Cardiac fibroblast (primary cell): ENCODE results near the gene CCSER1.

Source experiments
- DNase-seq, 2 donors: peaks; one replicate each; pipeline versions ENCODE4 v3.0.0 to v3.0.0-alpha.2; 2010; ENCODE audit warnings: low read depth in 2 of 2
- H3K4me3 ChIP-seq, 2 donors: replicated peaks in 1 of 2; 1 replicate in 1 of 2; 2 replicates in 1 of 2; pipeline ENCODE4 v1.5.1; 2011; ENCODE audit warnings: low read depth in 2 of 2, low read length in 2 of 2, mild to moderate bottlenecking in 2 of 2, moderate library complexity in 1 of 2
- TF ChIP-seq, protein P1 (sequence below): IDR thresholded peaks from one replicate; pipeline ENCODE4 v1.5.1; 2011; ENCODE audit warnings: low read depth, mild to moderate bottlenecking, low read length, inconsistent platforms

Gene CCSER1

GRCh38 chr4:90241008-90241407 lies 113.8 kb downstream of the CCSER1 start:
- no peak overlapping the region for H3K4me3 ChIP-seq
- TF ChIP-seq, protein P1, sequence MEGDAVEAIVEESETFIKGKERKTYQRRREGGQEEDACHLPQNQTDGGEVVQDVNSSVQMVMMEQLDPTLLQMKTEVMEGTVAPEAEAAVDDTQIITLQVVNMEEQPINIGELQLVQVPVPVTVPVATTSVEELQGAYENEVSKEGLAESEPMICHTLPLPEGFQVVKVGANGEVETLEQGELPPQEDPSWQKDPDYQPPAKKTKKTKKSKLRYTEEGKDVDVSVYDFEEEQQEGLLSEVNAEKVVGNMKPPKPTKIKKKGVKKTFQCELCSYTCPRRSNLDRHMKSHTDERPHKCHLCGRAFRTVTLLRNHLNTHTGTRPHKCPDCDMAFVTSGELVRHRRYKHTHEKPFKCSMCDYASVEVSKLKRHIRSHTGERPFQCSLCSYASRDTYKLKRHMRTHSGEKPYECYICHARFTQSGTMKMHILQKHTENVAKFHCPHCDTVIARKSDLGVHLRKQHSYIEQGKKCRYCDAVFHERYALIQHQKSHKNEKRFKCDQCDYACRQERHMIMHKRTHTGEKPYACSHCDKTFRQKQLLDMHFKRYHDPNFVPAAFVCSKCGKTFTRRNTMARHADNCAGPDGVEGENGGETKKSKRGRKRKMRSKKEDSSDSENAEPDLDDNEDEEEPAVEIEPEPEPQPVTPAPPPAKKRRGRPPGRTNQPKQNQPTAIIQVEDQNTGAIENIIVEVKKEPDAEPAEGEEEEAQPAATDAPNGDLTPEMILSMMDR, result no peak
- no peak for DNase-seq

GRCh38 chr4:90245837-90246236 lies 118.6 kb downstream of the CCSER1 start:
- TF ChIP-seq, protein P1, result no peak
- no peak overlapping the region for H3K4me3 ChIP-seq
- no peak for DNase-seq

GRCh38 chr4:90246816-90247215 lies 119.6 kb downstream of the CCSER1 start:
- no peak overlapping the region for H3K4me3 ChIP-seq
- DNase-seq, result no peak
- TF ChIP-seq, protein P1, result no peak

- no peak overlapping the region for H3K4me3 ChIP-seq
- TF ChIP-seq, protein P1, result no peak
- no peak for DNase-seq
Observed at GRCh38 chr4:90254357-90254756, 127.2 kb downstream of the CCSER1 start.

DNA sequence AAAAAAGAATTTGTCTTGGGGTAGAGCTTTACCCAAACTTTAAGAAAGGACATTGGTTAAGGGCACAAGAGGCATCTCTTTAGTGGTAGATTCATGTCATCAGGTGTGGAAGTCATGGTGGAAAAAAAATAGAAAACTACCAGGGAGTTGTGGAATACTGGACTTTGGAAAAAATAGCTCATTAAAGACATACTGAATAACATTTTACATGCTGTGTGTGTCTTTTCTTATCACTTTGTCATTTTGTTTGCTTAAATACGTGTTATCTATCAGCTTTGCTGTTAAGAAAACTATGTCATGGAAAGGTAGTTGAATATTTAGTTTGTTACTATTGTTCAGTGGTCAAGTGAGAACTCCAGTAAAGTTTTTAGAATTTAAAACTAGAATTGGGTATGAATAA lies 147.0 kb downstream of the CCSER1 start:
- no peak overlapping the region for H3K4me3 ChIP-seq
- TF ChIP-seq, protein P1, result no peak
- no peak for DNase-seq

- no peak for DNase-seq
- no peak overlapping the region for H3K4me3 ChIP-seq
- TF ChIP-seq, protein P1, result no peak
Observed at GRCh38 chr4:90280954-90281353, 153.8 kb downstream of the CCSER1 start.
